ENCODE data around the gene FOXD3. TPM values are rescaled to one million over a fixed set of nuclear protein-coding genes. Genes with fewer than 3 reads are reported as not detected.
A peak's percentile ranks its signal among the peaks of the same experiment; 100 is the strongest.

The FOXD3 gene
- total RNA-seq, 1 experiment from 2014 or later, result 25.8 TPM

- H3K56ac ChIP-seq (ENCODE audit: insufficient read length, low read depth, low read length), result no peak overlapping the region
- no peak overlapping the region for H4K91ac ChIP-seq (ENCODE audit: insufficient read length, low read depth, low read length)
- peak; percentile 38 for DNase-seq
These were observed 7.4 kb downstream of the FOXD3 start for GRCh38 chr1:63329621-63330330.

More at GRCh38 chr1:63329621-63330330, 7.4 kb downstream of the FOXD3 start:
- no peak overlapping the region for H2AFZ ChIP-seq (ENCODE audit: low read length)
- H2BK20ac ChIP-seq (ENCODE audit: low read depth, low read length, poor library complexity, severe bottlenecking), result no peak overlapping the region
- no peaks in the 10 kb centered on the region for H3K79me1 ChIP-seq (ENCODE audit: insufficient read depth, low read depth, low read length, poor library complexity, severe bottlenecking)
- H3K4me1 ChIP-seq (ENCODE audit: insufficient read depth, low read length), result peaks cover 19% of the 10 kb centered on the region; the same call in 1 of the 2 replicates
- Mint-ChIP-seq H3K27ac (peak overlapping the region in 1 of 3 experiments; percentile 89; a peak in 1 of 7 replicates), H3K36me3 (ENCODE audit: insufficient read depth in 1 of 3, low read depth in 3 of 3) (no peaks in the 10 kb centered on the region; a peak in 1 of 7 replicates), H3K4me1 (peaks cover 53 to 60% of the 10 kb centered on the region in 2 experiments), H3K4me3 (peak overlapping the region; percentile 62 to 80), H3K9me3 (no peaks in the 10 kb centered on the region; a peak in 2 of 5 replicates), H3K27me3 (ENCODE audit: low read depth) (peaks cover 92% of the 10 kb centered on the region)
- peak overlapping the region; percentile 45 for H3K18ac ChIP-seq (ENCODE audit: insufficient read length, low read depth, low read length)
- H3K4me2 ChIP-seq (ENCODE audit: insufficient read depth, insufficient read length, low read length), result peak overlapping the region; percentile 77
- H3K23me2 ChIP-seq (ENCODE audit: insufficient read length, low read depth, low read length, poor library complexity, severe bottlenecking), result peaks cover 26% of the 10 kb centered on the region
- no peaks in the 10 kb centered on the region for H4K20me1 ChIP-seq (ENCODE audit: control insufficient read depth, insufficient read depth, insufficient read length)
- WGBS (ENCODE audit: extremely low coverage, insufficient read length, low lambda C conversion rate), result no CpG with 5 or more reads among the region's 50 CpGs
- H4K5ac ChIP-seq (ENCODE audit: insufficient read length, low read depth, low read length), result no peak overlapping the region
- H2BK12ac ChIP-seq (ENCODE audit: insufficient read length, low read depth, low read length), result no peak overlapping the region
- no peak overlapping the region for H3K9ac ChIP-seq (ENCODE audit: extremely low read depth, insufficient read length, low read length)
- H3K79me2 ChIP-seq (ENCODE audit: insufficient read depth, low read length), result no peaks in the 10 kb centered on the region
- H2AK5ac ChIP-seq (ENCODE audit: insufficient read length, low read length), result no peak overlapping the region
- H3K27ac ChIP-seq (ENCODE audit: insufficient read length, low read depth, low read length), result no peak overlapping the region
- TF ChIP-seq CTCF (conservative IDR thresholded peaks at IDR 0.05), result no peak
- H4K8ac ChIP-seq (replicated peaks; ENCODE audit: insufficient read length, low read depth, low read length), result no peak overlapping the region
- H3K23ac ChIP-seq (ENCODE audit: insufficient read length, low read depth, low read length), result no peak overlapping the region
- H3T11ph ChIP-seq (ENCODE audit: low read length), result no peak overlapping the region
- H2BK5ac ChIP-seq (ENCODE audit: insufficient read length, low read length), result no peak overlapping the region
- no peak overlapping the region for H3K4ac ChIP-seq (ENCODE audit: low read depth, low read length)
- H3K9me3 ChIP-seq (ENCODE audit: control insufficient read depth, low read depth, low read length), result no peaks in the 10 kb centered on the region
- no peak overlapping the region for H2BK120ac ChIP-seq (ENCODE audit: low read depth, low read length, poor library complexity, severe bottlenecking)
- peaks cover 14% of the 10 kb centered on the region; the same call in 1 of the 2 replicates for H3K27me3 ChIP-seq (ENCODE audit: insufficient read depth, low read length)
- peak overlapping the region; percentile 58; the same call in 1 of the 2 replicates for H3K14ac ChIP-seq (ENCODE audit: insufficient read depth, low read length)
- H2BK15ac ChIP-seq (ENCODE audit: low read depth, low read length), result no peak overlapping the region

Measured in H9 (cell line).